Stromal cell of bone marrow (primary cell): Measurements from ENCODE around the gene GOLPH3.

Source experiments
- DNase-seq: peaks from one replicate; pipeline ENCODE4 v3.0.0-alpha.2; 2012; ENCODE audit warnings: low read depth

Gene GOLPH3

GRCh38 chr5:32170303-32171151 is 3.6 kb downstream of the GOLPH3 start:
- peak; percentile 71 for DNase-seq

GRCh38 chr5:32168460-32169033 is 5.6 kb downstream of the GOLPH3 start:
- no peak for DNase-seq

GRCh38 chr5:32165597-32165996 is 8.5 kb downstream of the GOLPH3 start:
- no peak for DNase-seq

- no peak for DNase-seq
Measured at GRCh38 chr5:32163785-32164184, 10.3 kb downstream of the GOLPH3 start.

- no peak for DNase-seq
Measured at GRCh38 chr5:32163053-32163452, 11.1 kb downstream of the GOLPH3 start.

GRCh38 chr5:32160228-32160627 is 13.9 kb downstream of the GOLPH3 start:
- no peak for DNase-seq

- DNase-seq, result no peak
Measured at GRCh38 chr5:32159328-32160072, 14.6 kb downstream of the GOLPH3 start.

GRCh38 chr5:32158679-32158975 is 15.5 kb downstream of the GOLPH3 start:
- no peak for DNase-seq

- DNase-seq, result no peak
Measured at GRCh38 chr5:32157078-32157477, 17.0 kb downstream of the GOLPH3 start.

GRCh38 chr5:32156635-32157034 is 17.5 kb downstream of the GOLPH3 start:
- no peak for DNase-seq

- no peak for DNase-seq
Measured at GRCh38 chr5:32155211-32155610, 18.9 kb downstream of the GOLPH3 start.

GRCh38 chr5:32153723-32154122 is 20.4 kb downstream of the GOLPH3 start:
- no peak for DNase-seq

GRCh38 chr5:32151198-32151597 is 22.9 kb downstream of the GOLPH3 start:
- no peak for DNase-seq

- no peak for DNase-seq
Measured at GRCh38 chr5:32150366-32150765, 23.8 kb downstream of the GOLPH3 start.

GRCh38 chr5:32147959-32148358 is 26.2 kb downstream of the GOLPH3 start:
- DNase-seq, result no peak

- no peak for DNase-seq
Measured at GRCh38 chr5:32147236-32147635, 26.9 kb downstream of the GOLPH3 start.

GRCh38 chr5:32145378-32145777 is 28.7 kb downstream of the GOLPH3 start:
- DNase-seq, result no peak

- DNase-seq, result no peak
Measured at GRCh38 chr5:32144378-32145207, 29.5 kb downstream of the GOLPH3 start.

GRCh38 chr5:32143617-32144377 is 30.3 kb downstream of the GOLPH3 start:
- no peak for DNase-seq

GRCh38 chr5:32138839-32139493 is 35.2 kb downstream of the GOLPH3 start:
- DNase-seq, result no peak

GRCh38 chr5:32136342-32136741 is 37.8 kb downstream of the GOLPH3 start:
- DNase-seq, result no peak
